ENCODE results near the gene NAIP.
"Not testable (repeated sequence)": the region's sequence is repeated elsewhere in the genome, so short reads cannot be mapped to it uniquely, and the experiment has no call there.

DNA sequence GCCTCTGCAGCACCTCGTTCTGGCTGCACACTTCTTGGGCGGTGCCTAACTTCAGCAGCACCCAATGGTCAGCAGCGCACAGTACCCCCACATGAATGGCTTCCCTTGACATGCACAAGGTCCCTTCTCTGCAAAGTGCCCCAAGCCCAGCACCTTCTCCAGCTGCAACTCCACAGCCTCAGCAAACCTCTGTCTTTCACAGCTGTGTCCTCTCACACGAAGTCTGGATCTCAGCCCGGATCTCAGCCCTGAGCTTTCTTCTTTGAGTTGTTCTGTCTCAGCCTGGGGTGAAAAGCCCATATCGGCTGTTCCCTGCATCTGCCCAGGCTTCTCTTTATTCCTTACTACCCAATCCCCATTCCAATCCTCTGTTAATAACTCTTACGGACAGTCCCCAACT is 57.9 kb downstream of the NAIP start:
- TF ChIP-seq CTCF (conservative IDR thresholded peaks at IDR 0.05; ENCODE audit: low read depth, low read length); EZH2 (IDR thresholded peaks at IDR 0.05; ENCODE audit: borderline replicate concordance, low read depth, low read length, poor library complexity, severe bottlenecking): not testable (repeated sequence)

All from A673 (cell line).